Neuronal stem cell (in vitro differentiated cells): ENCODE data around the gene TLR2.

ENCODE experiments used
- DNase-seq: peaks from one replicate; pipeline ENCODE4 v3.0.0-alpha.2; 2013; ENCODE audit warnings: low spot score
- H2AFZ ChIP-seq: one replicate; pipeline ENCODE4 v1.6.1; 2013; ENCODE audit warnings: mild to moderate bottlenecking, low read length, inconsistent platforms
- H2AK5ac ChIP-seq: 2 replicates; pipeline ENCODE4 v1.6.1; 2013; ENCODE audit warnings: low read depth, mild to moderate bottlenecking, inconsistent platforms, low read length, moderate library complexity, mixed read lengths
- H2BK120ac ChIP-seq: 2 replicates; pipeline ENCODE4 v1.6.1; 2013; ENCODE audit warnings: low read depth, mild to moderate bottlenecking, inconsistent platforms, low read length, moderate library complexity, mixed read lengths
- H2BK12ac ChIP-seq: one replicate; pipeline ENCODE4 v1.6.1; 2013; ENCODE audit warnings: low read length, inconsistent platforms
- H2BK15ac ChIP-seq: 2 replicates; pipeline ENCODE4 v1.6.1; 2013; ENCODE audit warnings: mild to moderate bottlenecking, low read length, inconsistent platforms, mixed read lengths
- H2BK5ac ChIP-seq: one replicate; pipeline ENCODE4 v1.6.1; 2013; ENCODE audit warnings: inconsistent platforms, mild to moderate bottlenecking, low read length, moderate library complexity
- H3K14ac ChIP-seq: one replicate; pipeline ENCODE4 v1.6.1; 2013; ENCODE audit warnings: low read length, inconsistent platforms
- H3K18ac ChIP-seq: 2 replicates; pipeline ENCODE4 v1.6.1; 2013; ENCODE audit warnings: low read length, inconsistent platforms
- H3K23ac ChIP-seq: 2 replicates; pipeline ENCODE4 v1.6.1; 2013; ENCODE audit warnings: low read depth, mild to moderate bottlenecking, mixed read lengths, low read length, inconsistent platforms; ENCODE audit not compliant: poor library complexity
- H3K27ac ChIP-seq: replicated peaks from 3 replicates; pipeline ENCODE4 v1.5.1; 2013; ENCODE audit warnings: low read length, inconsistent platforms
- H3K27me3 ChIP-seq, 3 experiments: 2 replicates each; pipeline ENCODE4 v1.6.1; 2013; ENCODE audit warnings: low read length in 3 of 3, mild to moderate bottlenecking in 2 of 3, inconsistent platforms in 1 of 3, low read depth in 1 of 3, mixed read lengths in 1 of 3, moderate library complexity in 1 of 3; ENCODE audit not compliant: control insufficient read depth in 3 of 3, insufficient read depth in 3 of 3
- H3K36me3 ChIP-seq, 2 donors: replicated peaks in 1 of 2; 2 replicates each; pipeline ENCODE4 v1.6.1; 2013; ENCODE audit warnings: low read length in 2 of 2; ENCODE audit not compliant: control insufficient read depth in 2 of 2, insufficient read depth in 2 of 2
- H3K4ac ChIP-seq: 2 replicates; pipeline ENCODE4 v1.6.1; 2013; ENCODE audit warnings: inconsistent platforms, mild to moderate bottlenecking, low read length, moderate library complexity
- H3K4me1 ChIP-seq, 2 donors: 1 replicate in 1 of 2; 2 replicates in 1 of 2; pipeline ENCODE4 v1.6.1; 2013; ENCODE audit warnings: low read length in 2 of 2, low read depth in 1 of 2; ENCODE audit not compliant: control insufficient read depth in 2 of 2, insufficient read depth in 1 of 2
- H3K4me2 ChIP-seq: one replicate; pipeline ENCODE4 v1.6.1; 2013; ENCODE audit warnings: mild to moderate bottlenecking, low read length, inconsistent platforms; ENCODE audit not compliant: insufficient read depth, poor library complexity, severe bottlenecking
- H3K4me3 ChIP-seq, 2 donors: 2 replicates each; pipeline ENCODE4 v1.5.1; 2013; ENCODE audit warnings: low read length in 2 of 2, mild to moderate bottlenecking in 2 of 2, inconsistent platforms in 1 of 2, moderate library complexity in 1 of 2
- H3K79me1 ChIP-seq: one replicate; pipeline ENCODE4 v1.6.1; 2013; ENCODE audit warnings: low read depth, mild to moderate bottlenecking, inconsistent platforms, low read length, moderate library complexity
- H3K9ac ChIP-seq: one replicate; pipeline ENCODE4 v1.6.1; 2013; ENCODE audit warnings: mild to moderate bottlenecking, low read depth, low read length, inconsistent platforms; ENCODE audit not compliant: poor library complexity
- H3K9me3 ChIP-seq, 2 donors: replicated peaks in 1 of 2; 2 replicates each; pipeline versions ENCODE3 to v1.6.1; 2013; ENCODE audit warnings: low read length in 2 of 2, mild to moderate bottlenecking in 2 of 2, inconsistent platforms in 1 of 2, low read depth in 1 of 2, mixed read lengths in 1 of 2, moderate library complexity in 1 of 2; ENCODE audit not compliant: control insufficient read depth in 2 of 2, insufficient read depth in 1 of 2
- H4K8ac ChIP-seq: one replicate; pipeline ENCODE4 v1.6.1; 2013; ENCODE audit warnings: low read depth, mild to moderate bottlenecking, inconsistent platforms, low read length, moderate library complexity
- H4K91ac ChIP-seq: one replicate; pipeline ENCODE4 v1.6.1; 2013; ENCODE audit warnings: low read length, low read depth, mild to moderate bottlenecking, inconsistent platforms; ENCODE audit not compliant: poor library complexity
- WGBS, 2 donors: extraction: QIAGEN DNeasy Blood & Tissue Kit; methylation state at CpG; one replicate each; pipeline ENCODE4 v1.1.7; 2013; ENCODE audit warnings: missing lambda C conversion rate in 2 of 2, mixed read lengths in 1 of 2; ENCODE audit not compliant: insufficient read length in 2 of 2, insufficient replicate concordance in 1 of 2; ENCODE audit errors: extremely low coverage in 2 of 2; 5-methylcytosine and 5-hydroxymethylcytosine counted together

Gene TLR2

GRCh38 chr4:153706519-153706918, 22.4 kb downstream of the TLR2 start:
- H4K8ac ChIP-seq, result no peak overlapping the region
- no peak overlapping the region for H3K14ac ChIP-seq
- H2BK120ac ChIP-seq, result no peak overlapping the region
- H3K9me3 ChIP-seq, result peaks cover 0 to 2% of the 10 kb centered on the region in 2 donors
- H2BK5ac ChIP-seq, result no peak overlapping the region
- no peak overlapping the region for H2AFZ ChIP-seq
- H2BK15ac ChIP-seq, result no peak overlapping the region
- no peaks in the 10 kb centered on the region for H3K27me3 ChIP-seq
- no peak for DNase-seq
- peaks cover 0 to 3% of the 10 kb centered on the region in 2 donors for H3K36me3 ChIP-seq
- H3K27ac ChIP-seq, result no peak overlapping the region
- H3K4me1 ChIP-seq, result peaks cover 0 to 4% of the 10 kb centered on the region in 2 donors
- no peak overlapping the region for H3K9ac ChIP-seq
- H3K4me3 ChIP-seq, result no peak overlapping the region
- no peak overlapping the region for H2AK5ac ChIP-seq
- H3K23ac ChIP-seq, result no peak overlapping the region
- H2BK12ac ChIP-seq, result no peak overlapping the region
- H3K79me1 ChIP-seq, result no peaks in the 10 kb centered on the region
- no peak overlapping the region for H4K91ac ChIP-seq
- no peak overlapping the region for H3K18ac ChIP-seq
- H3K4ac ChIP-seq, result no peak overlapping the region
- no peak overlapping the region for H3K4me2 ChIP-seq

- H3K27ac ChIP-seq, result no peak overlapping the region
- no peak overlapping the region for H2BK12ac ChIP-seq
- no CpG with 5 or more reads among the region's 1 CpG for WGBS, 2 donors
- peaks cover 0 to 4% of the 10 kb centered on the region in 2 donors for H3K4me1 ChIP-seq
- H3K9me3 ChIP-seq, result peaks cover 0 to 1% of the 10 kb centered on the region in 2 donors
- no peak overlapping the region for H3K23ac ChIP-seq
- peaks cover 0 to 5% of the 10 kb centered on the region in 2 donors for H3K36me3 ChIP-seq
- no peak overlapping the region for H3K4ac ChIP-seq
- H3K9ac ChIP-seq, result no peak overlapping the region
- H3K14ac ChIP-seq, result no peak overlapping the region
- no peak overlapping the region for H3K4me3 ChIP-seq
- H2BK15ac ChIP-seq, result no peak overlapping the region
- no peaks in the 10 kb centered on the region for H3K27me3 ChIP-seq
- no peak overlapping the region for H4K8ac ChIP-seq
- H2BK120ac ChIP-seq, result no peak overlapping the region
- no peak overlapping the region for H2AFZ ChIP-seq
- H4K91ac ChIP-seq, result no peak overlapping the region
- H3K4me2 ChIP-seq, result no peak overlapping the region
- H3K18ac ChIP-seq, result no peak overlapping the region
- no peaks in the 10 kb centered on the region for H3K79me1 ChIP-seq
- H2BK5ac ChIP-seq, result no peak overlapping the region
- no peak for DNase-seq
- no peak overlapping the region for H2AK5ac ChIP-seq
Observed at GRCh38 chr4:153710681-153711080, 26.6 kb downstream of the TLR2 start.

- Histone ChIP-seq H2AK5ac (no peak overlapping the region), H3K9ac (no peak overlapping the region), H3K4ac (no peak overlapping the region)
Observed at GRCh38 chr4:153713866-153714646, 30.0 kb downstream of the TLR2 start.

GRCh38 chr4:153722036-153722435, 38.0 kb downstream of the TLR2 start:
- no peak overlapping the region for H2BK15ac ChIP-seq
- no peak overlapping the region for H3K4ac ChIP-seq

More at GRCh38 chr4:153713866-153714646, 30.0 kb downstream of the TLR2 start:
- no CpG with 5 or more reads among the region's 2 CpGs for WGBS, 2 donors
- Histone ChIP-seq H4K91ac (no peak overlapping the region), H3K36me3 (peaks cover 5 to 8% of the 10 kb centered on the region in 2 donors), H3K4me2 (no peak overlapping the region), H3K23ac (no peak overlapping the region), H3K27ac (no peak overlapping the region), H3K4me1 (no peaks in the 10 kb centered on the region), H3K9me3 (peaks cover under 1 to 1% of the 10 kb centered on the region in 2 donors), H3K18ac (no peak overlapping the region), H3K79me1 (no peaks in the 10 kb centered on the region), H3K27me3 (no peaks in the 10 kb centered on the region), H2BK5ac (no peak overlapping the region), H3K4me3 (no peak overlapping the region), H2AFZ (no peak overlapping the region), H4K8ac (no peak overlapping the region), H3K14ac (no peak overlapping the region), H2BK15ac (no peak overlapping the region), H2BK12ac (no peak overlapping the region), H2BK120ac (no peak overlapping the region)
- DNase-seq, result no peak

More at GRCh38 chr4:153722036-153722435, 38.0 kb downstream of the TLR2 start:
- no peak overlapping the region for H3K4me2 ChIP-seq
- H2AFZ ChIP-seq, result no peak overlapping the region
- H3K4me1 ChIP-seq, result no peaks in the 10 kb centered on the region
- H3K27ac ChIP-seq, result no peak overlapping the region
- H2AK5ac ChIP-seq, result no peak overlapping the region
- no peak overlapping the region for H2BK5ac ChIP-seq
- H3K4me3 ChIP-seq, result no peak overlapping the region
- H3K36me3 ChIP-seq, result peaks cover 7 to 16% of the 10 kb centered on the region in 2 donors
- H3K23ac ChIP-seq, result no peak overlapping the region
- no peaks in the 10 kb centered on the region for H3K27me3 ChIP-seq
- DNase-seq, result no peak
- H3K18ac ChIP-seq, result no peak overlapping the region
- H3K14ac ChIP-seq, result no peak overlapping the region
- H3K79me1 ChIP-seq, result no peaks in the 10 kb centered on the region
- H3K9me3 ChIP-seq, result peaks cover 0 to 5% of the 10 kb centered on the region in 2 donors
- H2BK12ac ChIP-seq, result no peak overlapping the region
- no peak overlapping the region for H2BK120ac ChIP-seq
- H3K9ac ChIP-seq, result no peak overlapping the region
- H4K91ac ChIP-seq, result no peak overlapping the region
- no CpG with 5 or more reads among the region's 1 CpG for WGBS, 2 donors
- no peak overlapping the region for H4K8ac ChIP-seq
